GM12878 (cell line): Measurements from ENCODE around the gene OPN1MW3.
"Not testable (repeated sequence)": the region's sequence is repeated elsewhere in the genome, so short reads cannot be mapped to it uniquely, and the experiment has no call there.

Experiments used
- BCL11A ChIP-seq: IDR thresholded peaks from 2 replicates; pipeline ENCODE4 v1.6.1; 2011; ENCODE audit warnings: low read depth, low read length
- CHD2 ChIP-seq: IDR thresholded peaks from 2 replicates; pipeline ENCODE4 v1.6.1; 2011; ENCODE audit warnings: low read depth, low read length, improper control_type of control experiment, borderline replicate concordance
- FOXM1 ChIP-seq: IDR thresholded peaks from 2 replicates; pipeline ENCODE4 v1.6.1; 2012; ENCODE audit warnings: low read depth, mild to moderate bottlenecking, inconsistent platforms, low read length, moderate library complexity
- TAF1 ChIP-seq: IDR thresholded peaks from 2 replicates; pipeline ENCODE4 v1.6.1; 2011; ENCODE audit warnings: mild to moderate bottlenecking, low read depth, low read length, borderline replicate concordance
- WRNIP1 ChIP-seq: IDR thresholded peaks from 2 replicates; pipeline ENCODE4 v1.6.1; 2011; ENCODE audit warnings: low read depth, low read length, improper control_type of control experiment, borderline replicate concordance
- TF ChIP-seq, protein P1 (sequence below): fragments of 450-650 bp; IDR thresholded peaks from 2 replicates; pipeline ENCODE4 v1.6.1; 2016; ENCODE audit warnings: mild to moderate bottlenecking, moderate library complexity, borderline replicate concordance

DNA sequence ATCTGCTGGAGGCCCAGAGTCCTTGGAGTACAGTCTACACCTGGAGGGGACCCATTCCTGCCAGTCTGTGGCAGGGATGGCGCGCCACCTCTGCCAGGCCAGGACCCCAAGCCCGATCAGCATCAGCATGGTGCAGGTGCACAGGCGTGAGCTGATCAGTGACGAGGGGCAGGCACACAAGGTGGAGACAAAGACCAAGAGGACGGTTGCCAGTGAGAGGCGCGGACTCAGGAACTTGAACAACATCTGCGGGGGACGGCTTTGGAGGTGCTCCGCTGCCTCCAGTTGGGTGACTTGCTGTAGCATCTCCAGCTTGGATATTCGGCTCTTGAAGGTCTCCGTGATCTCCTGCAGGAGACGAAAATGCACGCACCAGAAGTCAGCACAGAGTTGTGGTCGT is 23.8 kb upstream of the OPN1MW3 start:
- TF ChIP-seq FOXM1, BCL11A, WRNIP1, CHD2, TAF1: not testable (repeated sequence)
- TF ChIP-seq, protein P1, sequence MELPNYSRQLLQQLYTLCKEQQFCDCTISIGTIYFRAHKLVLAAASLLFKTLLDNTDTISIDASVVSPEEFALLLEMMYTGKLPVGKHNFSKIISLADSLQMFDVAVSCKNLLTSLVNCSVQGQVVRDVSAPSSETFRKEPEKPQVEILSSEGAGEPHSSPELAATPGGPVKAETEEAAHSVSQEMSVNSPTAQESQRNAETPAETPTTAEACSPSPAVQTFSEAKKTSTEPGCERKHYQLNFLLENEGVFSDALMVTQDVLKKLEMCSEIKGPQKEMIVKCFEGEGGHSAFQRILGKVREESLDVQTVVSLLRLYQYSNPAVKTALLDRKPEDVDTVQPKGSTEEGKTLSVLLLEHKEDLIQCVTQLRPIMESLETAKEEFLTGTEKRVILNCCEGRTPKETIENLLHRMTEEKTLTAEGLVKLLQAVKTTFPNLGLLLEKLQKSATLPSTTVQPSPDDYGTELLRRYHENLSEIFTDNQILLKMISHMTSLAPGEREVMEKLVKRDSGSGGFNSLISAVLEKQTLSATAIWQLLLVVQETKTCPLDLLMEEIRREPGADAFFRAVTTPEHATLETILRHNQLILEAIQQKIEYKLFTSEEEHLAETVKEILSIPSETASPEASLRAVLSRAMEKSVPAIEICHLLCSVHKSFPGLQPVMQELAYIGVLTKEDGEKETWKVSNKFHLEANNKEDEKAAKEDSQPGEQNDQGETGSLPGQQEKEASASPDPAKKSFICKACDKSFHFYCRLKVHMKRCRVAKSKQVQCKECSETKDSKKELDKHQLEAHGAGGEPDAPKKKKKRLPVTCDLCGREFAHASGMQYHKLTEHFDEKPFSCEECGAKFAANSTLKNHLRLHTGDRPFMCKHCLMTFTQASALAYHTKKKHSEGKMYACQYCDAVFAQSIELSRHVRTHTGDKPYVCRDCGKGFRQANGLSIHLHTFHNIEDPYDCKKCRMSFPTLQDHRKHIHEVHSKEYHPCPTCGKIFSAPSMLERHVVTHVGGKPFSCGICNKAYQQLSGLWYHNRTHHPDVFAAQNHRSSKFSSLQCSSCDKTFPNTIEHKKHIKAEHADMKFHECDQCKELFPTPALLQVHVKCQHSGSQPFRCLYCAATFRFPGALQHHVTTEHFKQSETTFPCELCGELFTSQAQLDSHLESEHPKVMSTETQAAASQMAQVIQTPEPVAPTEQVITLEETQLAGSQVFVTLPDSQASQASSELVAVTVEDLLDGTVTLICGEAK, result not testable (repeated sequence)
